Left renal pelvis (tissue), 4 donors: ENCODE results near the gene MAP2K4. TPM values are rescaled to one million over a fixed set of nuclear protein-coding genes. Genes with fewer than 3 reads are reported as not detected.

Source experiments
- DNase-seq, 4 donors: peaks; one replicate each; pipeline ENCODE4 v3.0.0-alpha.2; 2013; ENCODE audit warnings: low read depth in 4 of 4, low spot score in 3 of 4
- polyA plus RNA-seq, 4 donors: library from polyadenylated mRNA; unstranded; fragments of 120-200 nt; gene quantifications; one replicate each; pipeline ENCODE4 v1.2.1, GENCODE V29; 2013; ENCODE audit not compliant: insufficient read length in 4 of 4

Gene MAP2K4
- polyA plus RNA-seq, 4 donors, result 32.8 to 46.8 (median 39.1) TPM

DNA sequence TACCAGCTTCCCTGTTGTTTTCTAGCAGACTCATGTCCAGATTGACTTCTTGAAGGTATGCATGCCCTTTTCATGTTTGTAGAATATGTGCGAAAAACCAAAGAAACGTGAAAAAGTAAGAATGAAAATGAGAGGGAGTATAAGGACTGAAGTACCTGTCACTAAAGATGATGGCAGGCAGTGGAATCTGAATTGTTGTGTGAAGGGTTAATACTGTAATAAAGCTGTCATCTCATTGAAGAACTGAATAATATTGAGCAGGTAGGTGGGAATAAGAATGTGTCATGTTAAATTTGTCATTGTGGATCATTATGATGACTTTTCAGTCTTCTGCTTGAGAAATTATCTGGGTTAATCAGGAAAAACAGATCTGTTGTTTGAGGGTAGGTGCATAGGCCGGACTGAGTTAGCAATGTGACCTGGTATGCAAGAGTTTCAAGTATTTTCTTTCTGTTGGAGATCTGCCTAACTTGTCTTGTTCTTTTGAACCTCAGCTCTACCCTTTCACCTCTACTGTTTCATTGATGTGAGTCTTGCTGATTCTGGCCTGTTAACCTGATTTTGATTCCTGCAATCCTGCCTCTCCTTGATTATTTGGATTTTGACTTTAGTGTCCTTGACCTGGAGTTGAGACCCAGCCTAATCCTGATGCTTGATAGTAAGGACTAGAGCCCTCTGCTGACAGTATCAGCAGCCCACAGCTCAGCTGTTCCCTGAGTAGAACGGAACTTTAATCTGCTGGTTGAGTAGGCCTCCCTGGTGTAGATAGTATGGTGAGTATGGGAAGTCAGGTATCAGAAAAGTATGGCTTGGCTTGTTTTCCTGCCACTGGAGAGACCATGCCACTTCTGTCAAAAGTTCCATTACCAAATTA lies 64.6 kb downstream of the MAP2K4 start:
- no peak for DNase-seq

DNA sequence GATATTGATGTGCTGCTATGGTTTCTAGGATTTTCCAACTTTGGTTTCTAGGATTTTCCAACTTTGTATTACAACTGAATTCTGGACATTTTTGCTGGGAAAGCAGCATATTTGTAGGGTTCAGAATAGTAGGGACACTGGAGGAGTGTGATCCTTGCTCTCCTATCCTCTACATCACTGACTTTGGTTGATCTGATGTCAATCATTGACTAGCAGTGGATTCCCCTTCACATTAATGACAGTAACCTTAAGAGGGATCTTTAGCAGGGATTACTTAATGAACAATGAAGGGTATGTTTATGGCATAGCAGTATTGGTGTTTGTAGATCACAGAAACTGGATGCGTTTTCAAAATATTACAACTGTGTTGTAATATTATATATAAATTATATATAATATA lies 67.4 kb downstream of the MAP2K4 start:
- DNase-seq, result no peak

DNA sequence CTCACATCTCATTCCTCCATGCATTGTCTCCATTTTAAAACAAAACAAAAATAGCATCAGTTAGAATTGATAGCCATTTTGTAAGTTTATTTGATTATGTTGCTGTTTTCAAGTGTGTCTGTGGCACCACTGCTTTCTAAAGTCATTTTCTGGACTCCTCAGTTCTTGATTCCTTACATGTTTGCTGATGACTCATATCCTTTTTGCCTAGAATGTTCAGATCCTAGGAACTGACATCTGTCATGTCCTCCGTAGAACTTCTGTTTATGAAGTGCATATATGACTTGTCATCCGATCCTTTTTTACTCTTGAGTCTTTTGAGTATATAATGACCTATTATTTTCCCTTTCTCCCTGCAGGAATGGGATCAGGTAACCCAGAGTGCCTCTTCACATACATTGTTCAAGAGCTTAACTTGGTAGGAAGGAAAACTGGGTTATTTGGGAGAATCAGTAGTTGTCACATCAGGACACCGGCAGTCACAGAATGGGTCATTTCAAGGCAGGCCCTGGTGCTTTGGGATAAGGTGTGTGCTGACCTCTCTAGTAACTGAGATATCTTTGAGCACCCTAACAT lies 69.2 kb downstream of the MAP2K4 start:
- no peak for DNase-seq

DNA sequence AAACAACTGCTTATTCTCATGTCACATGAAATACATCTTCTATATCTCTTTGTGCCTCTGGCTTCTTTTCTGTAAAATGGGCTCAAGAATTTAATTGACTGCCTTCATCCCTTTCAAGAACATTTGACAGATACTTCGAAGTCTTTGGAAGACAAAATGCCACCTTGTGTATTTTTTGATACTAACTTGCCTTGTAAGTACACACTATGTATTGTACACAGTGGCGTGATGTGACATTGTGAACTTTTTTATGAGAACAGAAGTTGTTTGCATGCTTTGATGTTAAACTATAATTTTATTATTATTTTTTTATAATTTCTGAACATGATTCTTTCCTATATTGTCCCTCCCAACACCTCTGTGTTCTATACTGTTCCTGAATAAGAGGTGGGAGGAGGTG lies 73.7 kb downstream of the MAP2K4 start:
- DNase-seq, result no peak

DNA sequence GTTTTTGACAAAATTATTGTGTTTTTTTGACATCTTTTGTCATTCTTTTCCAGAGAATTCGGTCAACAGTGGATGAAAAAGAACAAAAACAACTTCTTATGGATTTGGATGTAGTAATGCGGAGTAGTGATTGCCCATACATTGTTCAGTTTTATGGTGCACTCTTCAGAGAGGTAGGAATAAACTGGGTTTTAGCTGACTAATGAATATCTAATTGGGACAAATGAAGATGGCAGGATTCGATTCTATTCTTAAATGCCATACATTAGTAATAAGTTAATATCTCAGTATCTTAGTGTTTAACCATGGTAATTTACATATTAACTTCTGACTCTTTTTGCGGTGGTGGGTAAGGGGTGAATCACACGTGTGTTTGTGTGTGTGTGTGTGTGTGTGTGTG lies 74.8 kb downstream of the MAP2K4 start:
- no peak for DNase-seq

DNA sequence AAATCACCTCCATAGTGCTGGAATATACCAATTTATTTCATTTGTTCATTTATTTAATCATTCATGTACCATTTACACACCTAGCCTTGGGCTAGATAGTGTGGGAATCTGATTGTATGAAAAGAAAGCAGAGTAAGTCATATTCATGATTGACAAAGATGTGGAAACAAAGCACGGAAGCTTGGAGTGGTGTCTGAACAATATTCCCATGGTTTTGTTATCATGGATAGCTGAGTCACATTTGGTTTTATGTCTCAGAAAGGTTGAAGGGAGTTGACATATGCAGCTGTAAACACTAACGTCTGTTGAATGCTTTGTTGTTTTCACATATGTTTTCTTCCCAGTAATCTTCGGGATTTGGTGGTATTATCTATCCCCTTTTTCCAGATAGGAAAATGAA lies 76.6 kb downstream of the MAP2K4 start:
- DNase-seq, result no peak

DNA sequence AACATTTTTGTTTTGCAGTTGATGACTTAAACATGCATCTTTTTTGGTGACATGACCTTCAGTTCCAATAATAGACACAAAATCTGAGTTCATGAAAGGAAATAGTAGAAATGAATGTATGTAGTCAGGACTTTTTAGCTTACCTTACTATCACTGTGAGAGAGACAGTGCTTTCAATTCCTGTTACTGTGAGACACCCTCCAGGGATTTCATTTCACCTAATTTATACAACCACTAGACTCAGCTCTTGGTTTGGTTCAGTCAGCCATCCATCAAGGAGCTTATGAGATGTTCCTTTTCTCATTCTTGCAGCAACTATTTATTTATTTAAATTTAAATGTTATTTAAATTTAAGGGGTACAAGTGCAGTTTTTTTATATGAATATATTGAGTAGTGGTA lies 77.9 kb downstream of the MAP2K4 start:
- DNase-seq, result no peak

DNA sequence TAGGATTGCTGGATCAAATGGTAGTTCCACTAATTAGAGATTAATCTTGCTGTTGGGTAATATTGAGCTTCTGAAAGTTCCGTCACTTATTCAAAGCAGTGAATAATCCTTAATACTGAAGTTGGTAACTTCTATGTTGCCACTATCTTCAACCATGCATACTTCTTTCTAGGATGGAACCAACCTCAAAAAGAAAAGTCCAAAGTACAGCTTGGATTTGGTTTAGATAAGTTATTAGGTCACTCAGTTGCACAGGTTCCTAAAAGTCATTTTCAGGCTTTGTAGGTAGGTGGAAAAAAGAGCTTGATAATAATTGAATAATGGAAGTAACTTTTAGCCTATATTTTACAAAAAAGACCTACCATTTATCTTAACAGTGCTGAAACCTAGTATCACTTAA lies 78.7 kb downstream of the MAP2K4 start:
- DNase-seq, result no peak

DNA sequence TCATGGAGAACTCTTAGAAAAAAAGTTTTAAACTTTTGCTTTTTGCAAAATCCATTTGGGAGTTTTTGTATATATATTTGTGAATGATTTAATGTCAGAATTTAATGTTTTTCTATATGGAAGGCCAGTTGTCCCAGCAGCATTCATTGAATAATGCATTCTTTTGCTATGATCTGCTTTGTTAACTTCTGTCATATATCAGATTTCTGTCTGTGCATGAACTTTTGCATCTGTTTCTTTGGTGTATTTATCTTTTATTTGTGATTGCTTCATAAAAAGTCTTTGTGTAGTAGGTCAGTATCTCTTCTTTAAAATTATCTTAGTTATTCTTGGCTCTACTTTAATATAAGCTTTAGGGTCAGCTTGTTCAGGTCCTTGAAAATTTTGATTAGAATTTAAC lies 84.2 kb downstream of the MAP2K4 start:
- no peak for DNase-seq

DNA sequence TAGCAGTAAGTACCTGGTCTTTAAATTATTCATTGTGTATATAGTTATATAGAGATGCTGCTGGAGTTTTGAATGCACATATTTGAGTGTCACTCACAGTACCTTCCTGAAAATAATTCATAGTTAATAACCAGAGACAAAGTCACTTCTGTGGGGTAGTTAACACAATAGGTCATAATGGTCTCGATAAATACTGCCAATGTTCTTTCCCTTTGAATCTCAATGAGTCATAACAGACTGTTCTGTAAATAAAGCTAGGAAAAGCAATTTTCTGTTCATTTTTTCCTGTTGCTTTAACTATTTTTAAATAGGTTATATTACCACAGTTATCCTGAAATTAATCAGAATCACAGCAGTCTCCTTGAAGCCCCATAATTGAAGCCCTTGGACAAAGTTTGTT lies 87.2 kb downstream of the MAP2K4 start:
- no peak for DNase-seq

DNA sequence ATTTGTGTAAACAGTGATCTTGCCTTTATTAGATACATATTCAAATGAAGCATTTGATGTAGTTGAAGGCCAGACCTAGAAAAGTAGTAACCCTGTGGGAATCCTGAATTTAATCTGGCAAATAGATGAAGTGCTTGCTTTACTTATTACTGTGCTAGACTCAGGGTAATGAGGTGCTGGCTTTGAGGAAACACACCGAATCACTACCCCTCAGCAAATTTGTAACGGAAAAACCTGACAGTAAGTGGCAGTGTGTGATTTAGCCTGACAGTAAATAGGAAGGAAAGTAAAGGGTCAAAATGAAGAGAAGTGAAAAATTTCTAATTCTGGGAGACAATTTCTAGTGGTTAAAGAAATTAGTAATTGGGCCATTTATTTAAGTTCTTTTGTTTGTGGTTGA lies 90.2 kb downstream of the MAP2K4 start:
- DNase-seq, result no peak

DNA sequence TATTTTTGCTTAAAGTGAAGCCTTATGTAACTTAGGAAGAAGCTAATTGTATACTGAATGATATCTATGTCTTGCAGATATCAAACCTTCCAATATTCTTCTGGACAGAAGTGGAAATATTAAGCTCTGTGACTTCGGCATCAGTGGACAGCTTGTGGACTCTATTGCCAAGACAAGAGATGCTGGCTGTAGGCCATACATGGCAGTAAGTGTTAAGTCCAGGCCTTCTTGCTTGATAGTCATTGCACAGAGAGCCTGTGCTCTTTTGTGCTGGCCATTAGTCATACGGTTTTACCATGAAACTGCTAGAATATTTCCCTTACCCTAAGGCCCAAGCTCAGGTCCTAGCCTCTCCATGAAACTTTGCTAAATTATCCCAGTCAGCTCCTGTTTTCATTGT lies 92.5 kb downstream of the MAP2K4 start:
- DNase-seq, result no peak

DNA sequence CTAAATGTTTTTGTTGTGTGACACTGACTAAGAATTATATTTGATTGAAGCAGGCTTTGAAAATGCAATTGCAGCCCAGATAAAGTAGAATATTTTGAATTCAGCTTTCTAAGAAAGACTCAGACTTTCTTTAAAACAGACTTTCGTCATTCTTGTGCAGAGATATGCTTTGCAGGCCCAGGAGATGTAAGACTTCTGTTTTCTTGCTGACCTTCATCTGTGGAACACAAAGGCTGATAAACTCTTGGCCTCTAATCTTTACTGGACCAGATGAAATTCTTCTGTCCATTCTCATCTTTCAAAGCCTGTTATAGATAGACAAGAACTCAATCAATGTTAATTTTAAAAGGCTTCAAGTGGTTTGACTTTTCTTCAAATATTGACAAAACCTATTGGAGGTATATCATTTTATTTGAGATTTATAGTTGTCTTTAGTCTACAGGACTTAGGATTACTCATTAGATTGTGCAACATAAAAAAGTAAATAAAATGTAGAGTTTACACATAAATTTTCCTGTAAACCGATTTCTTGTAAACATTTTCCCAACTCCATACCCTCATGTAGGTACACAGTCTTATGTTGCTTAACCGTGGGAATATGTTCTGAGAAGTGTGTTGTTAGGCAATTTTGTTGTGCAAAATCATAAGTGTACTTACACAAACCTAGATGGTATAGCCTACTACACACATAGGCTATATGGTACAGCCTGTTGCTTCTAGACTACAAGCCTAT lies 94.2 kb downstream of the MAP2K4 start:
- DNase-seq, result no peak

DNA sequence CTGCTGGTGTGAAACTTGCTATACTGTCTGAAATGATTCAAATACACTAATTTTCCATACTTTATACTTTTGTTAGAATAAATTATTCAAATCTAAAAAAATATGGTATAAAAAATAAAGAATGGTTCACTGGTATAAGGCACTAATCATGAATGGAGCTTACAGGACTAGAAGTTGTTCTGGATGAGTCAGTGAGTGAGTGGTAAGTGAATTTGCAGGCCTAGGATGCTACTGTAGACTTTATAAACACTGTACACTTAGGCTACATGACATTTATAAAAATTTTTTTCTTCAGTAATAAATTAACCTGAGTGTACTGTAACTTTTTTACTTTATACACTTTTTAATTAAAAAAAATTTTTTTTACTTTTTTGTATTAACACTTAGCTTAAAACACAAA lies 95.5 kb downstream of the MAP2K4 start:
- DNase-seq, result no peak

DNA sequence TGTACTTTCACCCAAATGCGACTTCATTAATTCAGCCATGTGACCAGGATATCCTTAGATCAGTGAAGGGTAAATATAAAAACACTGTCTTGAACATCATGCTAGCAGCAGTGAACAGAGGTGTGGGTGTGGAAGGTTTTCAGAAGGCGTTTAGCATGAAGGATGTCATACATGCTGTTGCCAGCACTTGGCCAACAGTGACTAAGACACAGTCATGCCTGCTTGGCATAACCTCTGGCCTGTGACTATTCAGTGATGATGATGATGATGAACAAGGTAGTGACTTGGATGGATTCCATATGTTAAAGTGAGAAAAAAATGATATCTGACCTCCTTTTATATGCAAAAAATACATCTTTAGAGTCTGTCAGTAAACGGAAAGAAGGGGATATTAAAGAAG lies 97.9 kb downstream of the MAP2K4 start:
- no peak for DNase-seq

DNA sequence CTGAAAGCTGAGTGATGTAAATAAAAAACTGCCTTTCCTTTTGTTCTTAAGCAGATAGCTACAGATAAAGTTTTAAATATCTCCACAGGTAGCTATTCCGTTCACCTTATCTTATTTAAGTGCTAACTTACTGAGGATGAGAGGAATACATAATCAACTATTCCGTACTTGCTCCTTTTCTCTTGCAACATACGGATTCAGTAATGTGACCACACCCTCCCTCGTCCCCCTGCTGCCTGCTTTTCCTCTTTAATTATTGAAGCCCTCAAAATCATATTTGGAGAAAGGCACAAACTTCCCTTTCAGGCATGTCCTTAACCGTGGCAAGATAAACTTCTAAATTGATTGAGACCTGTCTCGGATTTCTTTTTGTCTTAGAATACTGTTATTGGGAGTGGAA lies 101.4 kb downstream of the MAP2K4 start:
- no peak for DNase-seq

DNA sequence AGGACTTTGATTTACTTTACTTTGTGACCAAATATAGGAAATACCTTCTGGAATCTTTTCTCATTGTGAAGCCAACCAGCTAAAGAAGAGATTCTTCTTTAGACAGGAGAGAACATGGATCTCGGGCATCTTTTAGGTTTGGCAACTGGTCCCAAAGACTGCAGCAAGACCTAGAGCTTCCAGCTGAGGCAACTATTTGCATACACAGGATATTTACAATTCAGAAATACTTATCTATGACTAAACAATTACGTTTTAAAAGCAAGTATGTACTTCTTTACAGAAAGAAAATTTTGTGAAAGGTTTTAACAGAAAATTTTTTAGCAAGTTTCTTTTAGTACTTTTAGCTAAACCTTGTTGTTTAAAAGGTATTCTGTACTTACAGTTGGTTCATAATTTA lies 106.5 kb downstream of the MAP2K4 start:
- no peak for DNase-seq

DNA sequence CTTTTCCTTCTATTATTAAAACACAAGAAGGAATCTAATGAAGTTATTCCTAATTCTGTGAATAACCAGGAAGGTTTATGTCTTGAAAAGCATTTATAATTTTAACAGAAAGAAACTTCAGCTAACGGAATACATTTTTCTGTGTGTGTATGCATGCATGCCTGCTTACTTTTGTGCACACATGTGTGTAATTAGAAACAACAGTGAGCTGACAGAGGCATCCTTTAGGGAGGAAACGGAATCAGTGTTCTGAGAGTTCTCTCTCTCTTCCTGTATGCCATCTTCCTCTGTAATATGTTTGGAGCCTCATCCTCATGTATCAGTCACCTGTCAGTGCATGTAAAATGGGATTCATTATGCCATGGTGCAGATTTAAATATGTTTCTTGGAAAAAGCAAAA lies 107.0 kb downstream of the MAP2K4 start:
- DNase-seq, result no peak

DNA sequence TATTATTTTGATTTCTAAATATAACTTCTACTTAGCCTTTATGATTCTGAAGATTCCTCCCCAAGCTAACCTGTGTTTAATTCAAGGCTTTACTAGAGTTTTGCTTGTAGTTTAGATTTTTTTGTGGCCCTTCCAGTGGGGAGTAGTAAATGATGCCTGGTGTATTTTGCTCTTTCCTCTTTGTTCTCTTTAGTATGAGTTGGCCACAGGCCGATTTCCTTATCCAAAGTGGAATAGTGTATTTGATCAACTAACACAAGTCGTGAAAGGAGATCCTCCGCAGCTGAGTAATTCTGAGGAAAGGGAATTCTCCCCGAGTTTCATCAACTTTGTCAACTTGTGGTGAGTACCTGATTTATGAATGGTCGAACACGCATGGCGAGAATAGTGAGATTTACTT lies 108.3 kb downstream of the MAP2K4 start:
- no peak for DNase-seq

DNA sequence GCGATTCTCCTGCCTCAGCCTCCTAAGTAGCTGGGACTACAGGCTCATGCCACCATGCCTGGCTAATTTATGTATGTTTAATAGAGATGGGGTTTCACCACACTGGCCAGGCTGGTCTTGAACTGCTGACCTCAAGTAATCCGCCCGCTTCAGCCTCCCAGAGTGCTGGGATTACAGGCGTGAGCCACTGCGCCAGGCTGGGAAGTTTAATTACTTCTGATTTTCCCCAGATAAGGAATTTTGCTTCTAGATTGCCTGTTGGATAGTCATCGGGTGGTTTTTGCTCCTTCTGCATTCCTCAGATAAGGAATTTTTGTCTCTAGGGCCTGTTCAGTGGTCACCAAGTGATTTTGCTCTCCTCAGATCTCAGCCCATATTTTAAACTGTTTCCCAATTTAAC lies 112.5 kb downstream of the MAP2K4 start:
- DNase-seq, result no peak

DNA sequence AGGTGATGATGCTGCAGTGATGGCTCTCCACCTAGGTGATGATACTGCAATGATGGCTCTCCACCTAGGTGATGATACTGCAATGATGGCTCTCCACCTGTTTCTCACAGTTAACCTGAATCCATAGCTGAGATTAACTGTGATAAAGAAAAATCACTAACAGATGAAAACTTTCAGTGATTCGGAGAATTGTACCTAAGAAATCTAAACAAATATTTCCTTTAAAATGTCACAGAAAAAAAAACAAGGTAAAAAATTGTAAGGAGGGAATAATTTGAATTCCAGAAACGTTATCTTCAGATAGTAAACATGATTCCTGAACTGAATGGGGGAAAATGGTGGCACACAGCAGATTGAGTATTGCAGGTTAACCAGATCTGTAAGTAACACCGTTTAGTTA lies 113.4 kb downstream of the MAP2K4 start:
- no peak for DNase-seq

DNA sequence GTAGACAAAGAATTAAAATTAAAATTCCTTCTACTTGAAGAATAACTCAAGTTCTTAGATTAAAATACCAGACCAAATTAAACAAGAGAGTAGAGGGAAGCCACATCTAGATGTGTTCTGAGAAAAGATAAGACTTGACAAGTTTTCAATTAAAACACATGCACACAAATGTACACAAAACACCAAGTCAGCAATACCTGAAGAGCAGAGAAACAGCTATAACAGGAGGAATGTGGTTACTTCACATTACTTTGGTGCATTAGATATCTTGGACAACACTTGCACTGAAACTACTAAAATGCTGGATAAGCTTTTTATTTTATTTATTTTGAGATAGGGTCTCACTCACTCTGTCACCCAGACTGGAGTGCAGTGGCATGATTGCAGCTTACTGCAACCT lies 113.9 kb downstream of the MAP2K4 start:
- DNase-seq, result no peak
